HG03025 (cell line): ENCODE measurements around the gene ANKS1A.

Source experiments
- ATAC-seq: cut with Tn5 transposase; IDR thresholded peaks from one replicate; pipeline ENCODE4 v1.9.1; 2021; ENCODE audit warnings: mild to moderate bottlenecking, moderate library complexity; ENCODE audit not compliant: unreplicated experiment, low FRiP score

Gene ANKS1A

GRCh38 chr6:35061651-35062410, 172.8 kb downstream of the ANKS1A start:
- no peak for ATAC-seq

DNA sequence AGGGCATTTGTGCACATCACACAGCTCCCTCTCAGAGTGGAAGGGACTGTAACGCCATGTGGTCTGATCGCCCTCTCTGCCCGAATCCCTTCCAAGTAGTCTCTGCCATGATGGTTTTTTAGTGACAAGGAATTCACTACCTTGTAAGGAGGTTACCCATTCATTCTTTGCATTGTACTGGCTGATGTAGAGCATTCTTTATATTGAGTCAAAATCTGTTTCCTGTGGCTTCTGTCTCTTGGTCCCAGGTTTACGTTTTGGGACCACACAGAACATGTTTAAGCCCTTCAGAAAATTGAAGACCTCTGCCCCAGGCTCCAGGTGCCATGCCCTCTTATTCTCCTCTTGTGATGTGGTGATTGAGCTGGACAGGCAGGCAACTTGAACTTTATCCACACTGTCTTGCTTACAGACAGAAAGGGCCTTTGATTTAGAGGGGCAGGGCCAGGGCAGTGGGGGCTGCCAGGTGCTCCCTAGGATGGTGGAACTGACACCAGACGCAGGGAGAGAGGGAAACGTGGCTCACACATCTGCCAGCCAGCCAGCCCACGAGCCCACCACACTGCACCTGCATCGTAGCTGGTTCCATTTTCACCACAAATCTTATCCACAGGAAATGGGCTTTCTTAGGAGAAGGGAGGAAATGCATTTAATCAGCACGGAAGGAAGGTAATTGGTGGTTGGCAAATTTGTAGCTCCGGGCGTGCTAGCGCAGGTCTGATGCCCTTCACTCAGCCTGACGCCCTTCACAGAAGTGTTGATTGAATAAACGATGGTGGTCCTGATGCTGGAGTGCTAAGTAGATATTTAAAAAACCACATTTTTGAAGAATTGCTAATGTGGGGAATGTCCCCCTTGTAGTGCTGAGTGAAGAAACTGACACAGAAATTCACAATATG, 173.9 kb downstream of the ANKS1A start:
- no peak for ATAC-seq

GRCh38 chr6:35063701-35064280, 174.7 kb downstream of the ANKS1A start:
- no peak for ATAC-seq

- no peak for ATAC-seq
Measured at GRCh38 chr6:35064290-35064689, 175.2 kb downstream of the ANKS1A start.

GRCh38 chr6:35064757-35065440, 175.8 kb downstream of the ANKS1A start:
- no peak for ATAC-seq

DNA sequence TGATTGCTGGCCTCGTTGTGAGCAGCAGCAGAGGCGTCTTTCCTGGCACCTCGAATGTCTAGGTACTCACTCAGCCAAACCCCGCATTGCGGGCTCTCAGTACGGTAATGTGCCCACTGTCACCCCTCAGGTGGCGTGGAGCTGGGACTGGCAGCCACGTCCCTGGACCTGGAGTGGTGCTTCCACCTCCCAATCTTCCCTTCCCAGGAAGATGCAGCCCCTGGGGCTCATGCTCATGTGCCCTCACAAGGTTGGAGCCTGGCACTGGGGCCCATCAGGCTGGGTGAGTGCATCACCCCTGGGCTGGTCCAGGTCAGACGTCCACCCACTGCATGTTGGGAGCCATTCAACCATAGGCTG, 176.4 kb downstream of the ANKS1A start:
- ATAC-seq: no peak

DNA sequence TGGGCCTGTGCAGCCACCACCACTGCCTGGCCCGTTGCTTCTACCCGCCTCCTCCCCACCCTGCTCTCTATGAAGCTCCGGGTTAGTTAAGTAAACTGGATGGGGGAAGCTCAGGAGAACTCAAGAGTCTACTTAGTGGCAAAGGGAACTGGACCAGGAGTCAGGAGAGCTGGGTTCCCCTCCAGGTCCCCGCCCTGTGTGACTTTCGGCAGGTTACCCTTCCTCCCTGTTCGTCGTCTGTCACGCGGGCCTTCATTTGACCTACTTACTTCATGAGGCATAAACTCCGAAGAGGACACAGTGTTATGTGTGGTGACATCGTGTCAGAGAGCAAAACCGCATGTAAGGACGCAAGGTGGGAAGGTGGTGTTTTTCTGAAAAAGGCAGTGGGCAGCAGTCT, 176.8 kb downstream of the ANKS1A start:
- no peak for ATAC-seq

DNA sequence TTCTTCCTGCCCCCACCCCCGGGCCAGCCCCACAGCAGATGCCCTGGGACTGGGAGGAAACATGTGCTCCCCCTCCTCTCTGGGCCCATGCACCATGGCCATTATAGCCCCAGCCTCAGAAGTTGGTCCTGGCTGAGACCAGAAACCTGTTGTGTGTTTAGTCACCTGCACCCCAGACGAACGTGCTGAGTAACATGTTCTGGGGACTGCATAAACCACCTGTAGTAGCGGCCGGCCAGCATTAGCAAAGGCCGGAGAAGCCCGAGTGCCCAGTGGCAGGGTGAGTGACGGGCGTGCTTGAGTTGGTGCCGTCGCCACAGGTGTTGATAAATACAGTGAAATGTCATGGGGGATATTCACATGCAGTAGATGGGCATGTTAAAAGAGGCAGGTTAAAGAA, 178.2 kb downstream of the ANKS1A start:
- no peak for ATAC-seq

- ATAC-seq: no peak
Measured at GRCh38 chr6:35068206-35068605, 179.2 kb downstream of the ANKS1A start.

DNA sequence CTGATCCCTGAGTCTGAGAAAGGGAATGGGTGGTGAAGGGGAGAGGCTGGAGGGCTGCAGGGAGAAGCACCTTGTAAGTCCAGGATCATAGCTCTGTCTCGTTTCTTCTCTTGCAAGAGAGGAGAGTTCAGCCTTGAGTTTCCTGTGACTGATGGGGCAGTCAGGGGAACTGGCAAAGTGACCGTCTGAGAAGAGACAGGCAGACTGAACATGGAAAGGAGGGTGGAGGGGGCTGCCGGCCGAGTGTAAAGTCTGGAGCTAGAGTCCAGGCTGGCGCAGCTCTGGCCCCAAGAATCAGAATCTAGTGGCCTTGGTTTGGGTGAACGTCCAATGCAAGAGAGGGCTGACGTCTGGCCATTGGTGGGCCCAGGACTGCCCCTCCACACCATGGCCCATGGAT, 179.6 kb downstream of the ANKS1A start:
- no peak for ATAC-seq

DNA sequence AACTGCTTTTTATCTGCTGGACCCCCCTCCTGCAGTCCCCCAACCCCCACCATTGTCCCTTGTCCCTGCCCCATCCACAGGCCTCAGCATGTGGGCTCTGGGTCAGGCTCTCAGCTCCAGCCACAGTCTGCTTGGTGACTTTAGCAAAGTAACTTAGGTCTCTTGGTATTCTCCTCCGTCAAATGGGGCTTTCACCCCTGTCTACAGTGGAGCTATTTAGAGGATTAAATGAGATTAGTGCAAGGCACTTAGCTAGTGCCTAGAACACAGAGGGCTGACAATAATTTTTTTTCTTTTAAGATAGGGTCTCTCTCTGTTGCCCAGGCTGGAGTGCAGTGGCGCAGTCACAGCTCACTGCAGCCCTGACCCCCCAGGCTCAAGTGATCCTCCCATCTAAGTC, 180.2 kb downstream of the ANKS1A start:
- no peak for ATAC-seq

DNA sequence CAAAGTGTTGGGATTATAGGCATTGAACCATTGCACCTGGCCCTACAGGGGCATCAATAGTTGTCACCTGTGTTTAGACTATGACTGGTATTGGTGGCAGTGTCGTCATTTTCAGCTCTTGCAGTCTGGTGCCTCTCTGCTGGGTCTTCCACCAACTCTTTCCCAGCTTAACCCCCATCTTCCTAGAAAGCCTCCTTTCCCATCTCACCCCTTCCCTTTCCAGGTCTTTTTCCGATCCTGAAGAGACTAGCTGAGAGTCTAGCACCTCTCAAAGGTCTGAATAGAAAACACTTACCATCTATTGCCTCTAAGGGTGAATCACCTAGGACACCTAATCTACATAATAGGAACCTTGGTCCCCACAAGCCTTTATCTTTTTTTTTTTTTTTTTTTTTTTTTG, 181.1 kb downstream of the ANKS1A start:
- ATAC-seq: no peak

DNA sequence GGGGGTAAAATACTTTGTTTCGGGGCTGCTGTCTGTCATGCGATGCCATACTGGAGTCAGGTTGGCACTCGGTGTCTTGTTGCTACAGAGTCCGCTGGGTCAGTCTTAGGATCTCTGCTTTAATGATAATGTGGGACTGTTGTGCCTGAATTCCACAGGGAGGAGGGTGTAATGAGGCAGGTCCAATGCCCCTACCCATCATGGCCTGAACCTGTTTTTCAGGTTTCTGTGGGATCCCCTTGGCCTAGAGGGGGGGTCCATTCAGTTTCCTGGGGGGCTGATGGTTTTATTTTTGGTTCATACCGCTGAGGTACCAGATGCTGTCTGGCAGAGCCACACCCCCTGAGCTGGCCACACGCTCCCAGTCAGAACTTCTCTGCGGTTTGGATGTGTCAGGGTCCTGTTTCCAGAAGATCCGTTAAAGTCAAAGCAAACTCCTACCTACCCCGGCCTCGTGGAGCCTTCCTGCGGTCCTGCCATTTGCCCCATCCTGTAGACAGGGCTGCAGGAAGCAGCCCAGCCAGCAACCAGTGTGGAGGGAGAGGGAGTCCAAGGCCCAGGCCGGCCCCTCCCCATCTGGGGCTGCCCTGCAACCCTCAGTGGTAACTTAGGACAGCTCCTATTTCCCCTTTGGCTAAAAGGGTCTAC, 182.4 kb downstream of the ANKS1A start:
- ATAC-seq: no peak

- ATAC-seq: no peak
Measured at GRCh38 chr6:35072051-35072697, 183.1 kb downstream of the ANKS1A start.

DNA sequence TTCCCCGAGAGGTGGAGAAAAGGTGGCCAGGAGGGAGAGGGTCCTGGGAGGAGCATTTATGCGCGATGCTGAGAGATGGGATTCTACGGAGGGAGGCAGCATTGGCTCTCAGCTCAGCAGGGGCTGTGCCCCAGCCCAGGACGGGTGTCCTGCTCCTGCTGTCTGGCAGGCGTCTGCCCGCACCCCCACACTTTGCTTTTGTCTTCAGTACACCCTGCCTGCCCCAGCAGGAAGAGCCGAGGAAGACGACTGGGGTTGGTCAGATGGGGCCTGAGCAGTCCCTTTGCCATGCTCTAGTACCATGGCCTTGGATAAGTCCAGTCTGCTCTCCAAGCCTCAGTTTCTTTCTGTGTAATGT, 183.6 kb downstream of the ANKS1A start:
- no peak for ATAC-seq

GRCh38 chr6:35073211-35073610, 184.2 kb downstream of the ANKS1A start:
- no peak for ATAC-seq

DNA sequence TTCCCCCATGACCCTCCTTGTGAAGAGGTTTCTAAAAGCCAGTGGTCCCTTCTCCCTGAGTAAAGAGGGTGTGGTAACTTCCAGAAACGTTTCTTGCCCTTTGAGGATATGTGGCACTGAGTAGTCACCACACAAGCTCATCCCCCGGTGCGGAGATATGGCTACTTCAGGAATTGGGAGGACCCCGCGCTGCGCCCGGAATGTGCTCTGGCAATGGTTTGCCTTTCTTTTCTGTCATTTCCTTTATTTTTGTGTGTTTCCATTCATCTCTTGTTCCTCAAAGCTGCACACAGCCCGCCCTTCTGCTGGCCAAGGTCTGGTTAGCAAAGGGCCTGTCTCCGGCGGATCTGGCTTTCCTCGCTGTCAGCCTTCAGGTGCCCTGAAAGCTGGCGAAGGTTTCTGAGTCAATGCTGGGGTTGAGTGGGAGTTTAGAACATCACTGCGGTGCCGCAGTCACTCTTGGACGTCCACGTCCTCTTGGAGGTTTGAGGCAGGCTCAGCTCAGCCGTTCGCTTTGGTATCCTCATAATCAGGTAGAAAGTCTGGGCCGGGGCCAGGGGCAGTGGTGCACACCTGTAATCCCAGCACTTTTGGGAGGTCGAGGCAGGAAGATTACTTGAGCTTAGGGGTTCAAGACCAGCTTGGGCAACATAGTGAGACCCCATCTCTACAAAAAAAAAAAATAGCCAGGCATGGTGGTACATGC, 184.9 kb downstream of the ANKS1A start:
- ATAC-seq: no peak

DNA sequence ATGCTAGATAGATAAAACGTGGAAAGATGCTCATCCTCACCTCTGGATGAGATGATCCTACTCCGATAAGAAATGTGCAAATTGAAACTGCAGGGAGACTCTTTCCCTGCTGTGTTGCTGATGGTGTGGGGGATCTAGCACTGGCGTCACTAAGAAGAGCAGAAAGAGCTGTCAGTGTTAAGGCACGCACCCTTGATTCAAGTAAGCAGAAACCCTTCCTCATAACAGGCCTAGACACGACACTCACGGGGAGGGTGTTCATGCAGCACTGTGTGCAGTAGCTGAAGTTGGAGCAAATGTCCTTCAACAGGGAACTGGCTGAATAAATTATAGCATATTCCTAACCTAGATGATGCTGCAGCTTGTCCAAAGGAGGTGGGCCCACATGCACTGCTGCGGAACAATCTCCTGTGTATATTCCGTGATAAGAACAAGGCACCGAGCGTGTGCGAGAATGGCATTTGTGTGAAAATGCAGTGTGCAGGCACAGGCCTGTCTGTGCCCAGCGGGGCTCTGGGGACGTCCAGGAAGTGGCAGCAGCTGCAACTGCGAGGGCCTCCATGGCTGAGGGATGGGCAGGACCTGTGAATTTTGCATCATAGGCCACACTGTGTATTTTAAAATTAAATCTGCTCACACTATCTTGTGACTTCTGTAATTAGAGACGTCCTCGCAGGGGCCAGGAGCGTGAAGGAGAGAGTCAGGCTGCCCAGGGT, 188.1 kb downstream of the ANKS1A start:
- ATAC-seq: no peak

GRCh38 chr6:35077713-35078105, 188.7 kb downstream of the ANKS1A start:
- ATAC-seq: no peak
